HEK293 (cell line): ENCODE results near the gene RAB6A.
A peak's percentile ranks its signal among the peaks of the same experiment; 100 is the strongest.

Source experiments
- CTCF ChIA-PET: fragments of 350-600 bp; formaldehyde crosslinking; extraction: SDS; loops from one replicate; lab custom pipeline; 2021; ENCODE audit warnings: antibody characterized with exemption; lab: Yijun Ruan, JAX
- POLR2A ChIA-PET: fragments of 300-600 bp; formaldehyde crosslinking; extraction: SDS; loops from one replicate; lab custom pipeline; 2020; ENCODE audit warnings: antibody characterized with exemption, inconsistent platforms; lab: Yijun Ruan, JAX
- H3K27ac ChIP-seq: fragments of 200-500 bp; sonication (Bioruptor generic); 2 replicates; pipeline ENCODE4 v1.5.1; 2014; ENCODE audit warnings: low read depth, low read length, control low read depth, inconsistent platforms; ENCODE audit errors: extremely low read depth
- H3K36me3 ChIP-seq, 2 experiments: fragments of 200-500 bp in 1 of 2; sonication (Bioruptor generic) in 1 of 2; 1 replicate in 1 of 2; 2 replicates in 1 of 2; pipeline ENCODE4 v1.5.1; 2014 to 2017; ENCODE audit warnings: inconsistent platforms in 2 of 2, low read length in 2 of 2; ENCODE audit not compliant: control insufficient read depth in 2 of 2, insufficient read depth in 1 of 2
- H3K4me1 ChIP-seq: fragments of 200-500 bp; sonication (Bioruptor generic); 2 replicates; pipeline ENCODE4 v1.5.1; 2014; ENCODE audit warnings: mild to moderate bottlenecking, low read length, inconsistent platforms; ENCODE audit not compliant: control insufficient read depth, insufficient read depth
- H3K4me3 ChIP-seq: 2 replicates; pipeline ENCODE4 v1.5.1; 2011; ENCODE audit warnings: low read depth, mild to moderate bottlenecking, control low read depth, low read length, moderate library complexity
- H3K9me3 ChIP-seq: fragments of 200-500 bp; sonication (Bioruptor generic); 2 replicates; pipeline ENCODE4 v1.5.1; 2014; ENCODE audit warnings: low read depth, low read length, inconsistent platforms; ENCODE audit not compliant: control insufficient read depth, insufficient read depth
- HOXA7 ChIP-seq: sonication (generic); formaldehyde crosslinking; IDR thresholded peaks from 2 replicates; pipeline ENCODE4 v1.8.1; 2022; ENCODE audit warnings: missing genetic modification reagents, borderline replicate concordance
- KLF7 ChIP-seq: fragments of 450-650 bp; formaldehyde crosslinking; IDR thresholded peaks from 2 replicates; pipeline ENCODE4 v1.5.1; 2016; ENCODE audit warnings: missing biosample characterization, missing genetic modification characterization, borderline replicate concordance
- OSR2 ChIP-seq: fragments of 450-650 bp; formaldehyde crosslinking; IDR thresholded peaks from 2 replicates; pipeline ENCODE4 v1.5.1; 2016; ENCODE audit warnings: missing biosample characterization, missing genetic modification characterization
- ZFHX2 ChIP-seq: fragments of 450-650 bp; formaldehyde crosslinking; conservative IDR thresholded peaks from 2 replicates; pipeline ENCODE4 v1.5.1; 2016; ENCODE audit warnings: missing biosample characterization, missing genetic modification characterization
- ZNF10 ChIP-seq: fragments of 450-650 bp; formaldehyde crosslinking; IDR thresholded peaks from 2 replicates; pipeline ENCODE4 v1.5.1; 2017; ENCODE audit warnings: missing biosample characterization, missing genetic modification characterization
- ZNF350 ChIP-seq: fragments of 450-650 bp; formaldehyde crosslinking; IDR thresholded peaks from 2 replicates; pipeline ENCODE4 v1.5.0; 2017; ENCODE audit warnings: missing biosample characterization, mild to moderate bottlenecking, missing genetic modification characterization
- ZNF549 ChIP-seq: fragments of 450-650 bp; IDR thresholded peaks from 2 replicates; pipeline ENCODE4 v1.5.1; 2018; ENCODE audit warnings: missing biosample characterization, missing genetic modification characterization, mild to moderate bottlenecking, inconsistent platforms, moderate library complexity
- ZNF677 ChIP-seq: fragments of 450-650 bp; IDR thresholded peaks from 2 replicates; pipeline ENCODE4 v1.5.0; 2018; ENCODE audit warnings: missing biosample characterization, mild to moderate bottlenecking, missing genetic modification characterization, moderate library complexity
- ZNF830 ChIP-seq: fragments of 450-650 bp; IDR thresholded peaks from 2 replicates; pipeline ENCODE4 v1.5.0; 2018; ENCODE audit warnings: missing biosample characterization, missing genetic modification characterization, low read depth, mild to moderate bottlenecking, moderate library complexity
- TF ChIP-seq, protein P1 (sequence below): fragments of 450-650 bp; formaldehyde crosslinking; IDR thresholded peaks from 2 replicates; pipeline ENCODE4 v1.5.1; 2016; ENCODE audit warnings: missing biosample characterization, missing genetic modification characterization
- TF ChIP-seq, protein P2 (sequence below): fragments of 450-650 bp; formaldehyde crosslinking; IDR thresholded peaks from 2 replicates; pipeline ENCODE4 v1.5.1; 2016; ENCODE audit warnings: missing biosample characterization, missing genetic modification characterization
- TF ChIP-seq, protein P3 (sequence below): fragments of 450-650 bp; formaldehyde crosslinking; conservative IDR thresholded peaks from 2 replicates; pipeline ENCODE4 v1.5.1; 2016; ENCODE audit warnings: low read depth, missing biosample characterization, missing genetic modification characterization

Gene RAB6A

DNA sequence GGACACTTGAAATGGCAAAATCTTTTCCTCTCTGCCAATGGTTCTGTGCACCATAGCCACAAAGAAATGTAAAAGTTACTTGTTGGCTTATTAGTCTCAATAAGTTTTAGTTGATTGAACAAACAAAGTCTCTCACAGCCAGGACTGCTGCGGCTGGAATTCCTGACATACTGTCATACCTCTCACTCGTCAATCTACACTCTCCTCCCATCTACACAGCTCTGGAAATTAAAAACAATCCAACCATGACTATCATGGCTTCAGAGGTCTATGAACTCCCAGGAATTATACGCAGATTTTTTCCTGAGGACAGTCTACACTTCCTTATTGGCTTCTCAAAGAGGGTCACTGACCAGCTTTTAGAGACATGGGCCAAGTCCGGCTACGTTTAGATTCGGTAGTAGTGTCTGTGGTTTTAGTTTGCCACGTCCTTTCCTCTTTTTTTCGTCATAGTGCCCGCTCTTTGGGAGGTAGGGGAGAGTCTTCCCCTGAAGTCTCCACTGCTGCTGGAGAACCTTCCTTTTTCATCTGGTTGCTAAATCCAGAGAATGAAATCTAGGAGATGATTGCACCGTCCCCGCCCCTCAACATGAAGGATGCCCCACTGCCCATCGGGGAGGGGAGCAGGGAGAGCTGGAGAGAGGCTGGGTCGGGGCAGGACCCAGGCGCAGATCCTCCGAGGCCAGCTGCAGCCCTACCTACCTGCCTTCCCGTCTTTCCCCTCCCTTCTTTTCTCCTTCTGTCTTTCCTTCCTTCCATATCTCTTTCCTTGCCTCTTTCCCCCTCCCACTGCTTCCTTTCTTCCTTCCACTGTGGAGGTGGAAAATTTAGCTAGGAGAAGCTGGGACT lies 115.5 kb downstream of the RAB6A start:
- TF ChIP-seq ZNF830 (tag by site-specific recombination) (no peak), ZNF350 (tag by site-specific recombination) (no peak), ZNF549 (tag by site-specific recombination) (no peak), HOXA7 (CRISPR knock-in tag) (no peak)
- TF ChIP-seq, protein P1, sequence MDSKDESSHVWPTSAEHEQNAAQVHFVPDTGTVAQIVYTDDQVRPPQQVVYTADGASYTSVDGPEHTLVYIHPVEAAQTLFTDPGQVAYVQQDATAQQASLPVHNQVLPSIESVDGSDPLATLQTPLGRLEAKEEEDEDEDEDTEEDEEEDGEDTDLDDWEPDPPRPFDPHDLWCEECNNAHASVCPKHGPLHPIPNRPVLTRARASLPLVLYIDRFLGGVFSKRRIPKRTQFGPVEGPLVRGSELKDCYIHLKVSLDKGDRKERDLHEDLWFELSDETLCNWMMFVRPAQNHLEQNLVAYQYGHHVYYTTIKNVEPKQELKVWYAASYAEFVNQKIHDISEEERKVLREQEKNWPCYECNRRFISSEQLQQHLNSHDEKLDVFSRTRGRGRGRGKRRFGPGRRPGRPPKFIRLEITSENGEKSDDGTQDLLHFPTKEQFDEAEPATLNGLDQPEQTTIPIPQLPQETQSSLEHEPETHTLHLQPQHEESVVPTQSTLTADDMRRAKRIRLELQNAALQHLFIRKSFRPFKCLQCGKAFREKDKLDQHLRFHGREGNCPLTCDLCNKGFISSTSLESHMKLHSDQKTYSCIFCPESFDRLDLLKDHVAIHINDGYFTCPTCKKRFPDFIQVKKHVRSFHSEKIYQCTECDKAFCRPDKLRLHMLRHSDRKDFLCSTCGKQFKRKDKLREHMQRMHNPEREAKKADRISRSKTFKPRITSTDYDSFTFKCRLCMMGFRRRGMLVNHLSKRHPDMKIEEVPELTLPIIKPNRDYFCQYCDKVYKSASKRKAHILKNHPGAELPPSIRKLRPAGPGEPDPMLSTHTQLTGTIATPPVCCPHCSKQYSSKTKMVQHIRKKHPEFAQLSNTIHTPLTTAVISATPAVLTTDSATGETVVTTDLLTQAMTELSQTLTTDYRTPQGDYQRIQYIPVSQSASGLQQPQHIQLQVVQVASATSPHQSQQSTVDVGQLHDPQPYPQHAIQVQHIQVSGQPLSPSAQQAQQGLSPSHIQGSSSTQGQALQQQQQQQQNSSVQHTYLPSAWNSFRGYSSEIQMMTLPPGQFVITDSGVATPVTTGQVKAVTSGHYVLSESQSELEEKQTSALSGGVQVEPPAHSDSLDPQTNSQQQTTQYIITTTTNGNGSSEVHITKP (tag by site-specific recombination): peak; percentile 89
- TF ChIP-seq, protein P2, sequence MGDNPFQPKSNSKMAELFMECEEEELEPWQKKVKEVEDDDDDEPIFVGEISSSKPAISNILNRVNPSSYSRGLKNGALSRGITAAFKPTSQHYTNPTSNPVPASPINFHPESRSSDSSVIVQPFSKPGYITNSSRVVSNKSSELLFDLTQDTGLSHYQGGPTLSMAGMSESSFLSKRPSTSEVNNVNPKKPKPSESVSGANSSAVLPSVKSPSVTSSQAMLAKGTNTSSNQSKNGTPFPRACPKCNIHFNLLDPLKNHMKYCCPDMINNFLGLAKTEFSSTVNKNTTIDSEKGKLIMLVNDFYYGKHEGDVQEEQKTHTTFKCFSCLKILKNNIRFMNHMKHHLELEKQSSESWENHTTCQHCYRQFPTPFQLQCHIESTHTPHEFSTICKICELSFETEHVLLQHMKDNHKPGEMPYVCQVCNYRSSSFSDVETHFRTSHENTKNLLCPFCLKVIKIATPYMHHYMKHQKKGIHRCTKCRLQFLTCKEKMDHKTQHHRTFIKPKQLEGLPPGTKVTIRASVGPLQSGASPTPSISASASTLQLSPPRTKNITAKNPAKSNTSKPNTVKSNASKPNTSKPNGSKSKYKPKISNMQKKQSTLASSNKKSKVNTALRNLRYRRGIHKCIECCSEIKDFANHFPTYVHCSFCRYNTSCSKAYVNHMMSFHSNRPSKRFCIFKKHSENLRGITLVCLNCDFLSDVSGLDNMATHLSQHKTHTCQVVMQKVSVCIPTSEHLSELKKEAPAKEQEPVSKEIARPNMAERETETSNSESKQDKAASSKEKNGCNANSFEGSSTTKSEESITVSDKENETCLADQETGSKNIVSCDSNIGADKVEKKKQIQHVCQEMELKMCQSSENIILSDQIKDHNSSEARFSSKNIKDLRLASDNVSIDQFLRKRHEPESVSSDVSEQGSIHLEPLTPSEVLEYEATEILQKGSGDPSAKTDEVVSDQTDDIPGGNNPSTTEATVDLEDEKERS (tag by site-specific recombination): no peak
- POLR2A ChIA-PET: no interaction called here
- Histone ChIP-seq H3K4me1 (no peaks in the 10 kb centered on the region), H3K4me3 (no peak overlapping the region), H3K36me3 (no peaks in the 10 kb centered on the region), H3K9me3 (no peaks in the 10 kb centered on the region), H3K27ac (no peak overlapping the region)
- CTCF ChIA-PET: interaction anchor here (0.6 to 3.7 kb wide), 3 partner anchors 19 to 167 kb away, joined by 3 to 14 read pairs (median 3); no protein-coding TSS in a partner anchor

DNA sequence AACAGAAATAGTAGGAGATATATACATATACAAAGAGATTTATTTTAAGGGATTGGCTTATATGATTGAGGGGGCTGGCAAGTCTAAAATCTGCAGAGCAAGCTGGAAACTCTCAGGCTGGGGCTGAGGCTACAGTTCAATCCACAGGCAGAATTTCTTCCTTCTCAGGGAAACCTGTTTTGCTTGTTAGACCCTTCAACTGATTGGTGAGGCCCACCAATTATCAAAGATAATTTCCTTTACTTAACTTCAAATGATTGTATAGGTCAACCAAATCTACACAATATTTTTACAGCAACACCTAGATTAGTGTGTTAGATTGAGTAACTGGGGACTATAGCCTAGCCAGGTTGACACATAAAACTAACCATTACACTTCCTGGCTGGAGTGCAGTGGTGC lies 119.2 kb downstream of the RAB6A start:
- POLR2A ChIA-PET: no interaction called here
- Histone ChIP-seq H3K36me3 (no peaks in the 10 kb centered on the region), H3K4me3 (no peak overlapping the region), H3K4me1 (no peaks in the 10 kb centered on the region), H3K27ac (no peak overlapping the region), H3K9me3 (no peaks in the 10 kb centered on the region)
- CTCF ChIA-PET: interaction anchor here (0.6 to 4.0 kb wide), 2 partner anchors 16 to 811 kb away, joined by 3 to 18 read pairs; no protein-coding TSS in a partner anchor
- TF ChIP-seq ZNF10 (tag by site-specific recombination): peak; percentile 95
- TF ChIP-seq ZNF677 (tag by site-specific recombination): no peak
- no peak for TF ChIP-seq KLF7
- no peak for TF ChIP-seq OSR2
- TF ChIP-seq, protein P3, sequence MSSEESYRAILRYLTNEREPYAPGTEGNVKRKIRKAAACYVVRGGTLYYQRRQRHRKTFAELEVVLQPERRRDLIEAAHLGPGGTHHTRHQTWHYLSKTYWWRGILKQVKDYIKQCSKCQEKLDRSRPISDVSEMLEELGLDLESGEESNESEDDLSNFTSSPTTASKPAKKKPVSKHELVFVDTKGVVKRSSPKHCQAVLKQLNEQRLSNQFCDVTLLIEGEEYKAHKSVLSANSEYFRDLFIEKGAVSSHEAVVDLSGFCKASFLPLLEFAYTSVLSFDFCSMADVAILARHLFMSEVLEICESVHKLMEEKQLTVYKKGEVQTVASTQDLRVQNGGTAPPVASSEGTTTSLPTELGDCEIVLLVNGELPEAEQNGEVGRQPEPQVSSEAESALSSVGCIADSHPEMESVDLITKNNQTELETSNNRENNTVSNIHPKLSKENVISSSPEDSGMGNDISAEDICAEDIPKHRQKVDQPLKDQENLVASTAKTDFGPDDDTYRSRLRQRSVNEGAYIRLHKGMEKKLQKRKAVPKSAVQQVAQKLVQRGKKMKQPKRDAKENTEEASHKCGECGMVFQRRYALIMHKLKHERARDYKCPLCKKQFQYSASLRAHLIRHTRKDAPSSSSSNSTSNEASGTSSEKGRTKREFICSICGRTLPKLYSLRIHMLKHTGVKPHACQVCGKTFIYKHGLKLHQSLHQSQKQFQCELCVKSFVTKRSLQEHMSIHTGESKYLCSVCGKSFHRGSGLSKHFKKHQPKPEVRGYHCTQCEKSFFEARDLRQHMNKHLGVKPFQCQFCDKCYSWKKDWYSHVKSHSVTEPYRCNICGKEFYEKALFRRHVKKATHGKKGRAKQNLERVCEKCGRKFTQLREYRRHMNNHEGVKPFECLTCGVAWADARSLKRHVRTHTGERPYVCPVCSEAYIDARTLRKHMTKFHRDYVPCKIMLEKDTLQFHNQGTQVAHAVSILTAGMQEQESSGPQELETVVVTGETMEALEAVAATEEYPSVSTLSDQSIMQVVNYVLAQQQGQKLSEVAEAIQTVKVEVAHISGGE (tag by site-specific recombination): no peak
- no peak for TF ChIP-seq ZFHX2 (tag by site-specific recombination)
